ENCODE results near the gene OLFM2. TPM values are rescaled to one million over a fixed set of nuclear protein-coding genes. Genes with fewer than 3 reads are reported as not detected.
A peak's percentile ranks its signal among the peaks of the same experiment; 100 is the strongest.
"Not testable (repeated sequence)": the region's sequence is repeated elsewhere in the genome, so short reads cannot be mapped to it uniquely, and the experiment has no call there.

Gene OLFM2
- total RNA-seq, 1 experiment from 2014 or later: 14.6 TPM

DNA sequence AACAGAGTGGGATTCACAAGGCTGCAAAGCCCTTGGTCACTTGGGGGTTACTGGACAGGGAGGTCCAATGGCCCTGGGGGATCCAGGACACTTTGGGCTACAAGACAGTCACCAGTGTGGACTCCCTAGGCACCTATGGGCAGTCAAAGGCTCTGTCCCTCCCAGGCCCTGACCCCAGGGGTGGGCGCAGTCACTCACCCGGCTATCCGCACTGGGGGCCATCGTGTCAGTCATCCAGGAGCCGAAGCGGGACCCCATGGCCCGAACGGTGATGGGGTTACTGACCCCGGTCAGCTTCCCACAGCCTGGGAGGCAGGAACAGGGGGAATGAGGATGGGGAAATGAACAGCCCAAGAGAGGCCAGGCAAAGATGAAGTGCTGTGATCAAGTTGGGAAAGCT, 79.7 kb downstream of the OLFM2 start:
- no peak for DNase-seq (ENCODE audit: low read depth, low spot score)
- in situ Hi-C loops (cut with HindIII; ENCODE audit: low pct_unique_long_range_greater_than_20kb, low sequenced_read_pairs): no loop called here

DNA sequence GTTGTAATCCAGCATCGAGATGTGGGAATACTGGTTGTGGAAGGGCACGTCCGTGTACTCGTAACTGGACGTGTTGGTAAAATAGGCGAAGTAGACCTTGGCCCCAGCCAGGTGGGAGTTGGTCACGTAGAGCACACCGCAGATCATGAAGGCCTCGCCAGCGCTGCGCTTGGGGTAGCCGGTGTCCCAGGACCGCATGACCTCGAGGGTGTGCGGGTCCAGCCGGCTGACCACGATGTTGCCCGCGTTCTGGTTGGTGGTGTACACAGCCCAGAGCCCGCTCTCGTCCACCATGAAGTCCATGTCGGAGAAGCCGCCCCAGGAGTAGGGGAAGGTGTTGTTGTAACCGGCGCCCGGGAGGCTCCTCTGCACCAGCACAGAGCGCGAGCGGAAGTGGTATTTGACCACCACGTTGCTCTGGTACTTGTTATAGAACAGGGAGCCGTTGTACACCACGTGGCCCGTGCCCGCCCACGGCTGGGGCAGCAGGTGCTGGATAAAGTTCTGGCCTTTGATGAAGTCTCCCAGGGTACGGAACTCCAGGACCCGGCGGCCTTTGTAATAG, 82.0 kb downstream of the OLFM2 start:
- in situ Hi-C loops (cut with HindIII; ENCODE audit: low pct_unique_long_range_greater_than_20kb, low sequenced_read_pairs): no loop called here
- DNase-seq (ENCODE audit: low read depth, low spot score): no peak

GRCh38 chr19:9850235-9850959, 85.9 kb downstream of the OLFM2 start:
- in situ Hi-C loops (cut with HindIII; ENCODE audit: low pct_unique_long_range_greater_than_20kb, low sequenced_read_pairs): no loop called here
- DNase-seq (ENCODE audit: low read depth, low spot score): no peak

GRCh38 chr19:9849791-9850190, 86.5 kb downstream of the OLFM2 start:
- DNase-seq (ENCODE audit: low read depth, low spot score): no peak
- in situ Hi-C loops (cut with HindIII; ENCODE audit: low pct_unique_long_range_greater_than_20kb, low sequenced_read_pairs): no loop called here

- no peak for DNase-seq (ENCODE audit: low read depth, low spot score)
- in situ Hi-C loops (cut with HindIII; ENCODE audit: low pct_unique_long_range_greater_than_20kb, low sequenced_read_pairs): no loop called here
These were observed 87.6 kb downstream of the OLFM2 start for GRCh38 chr19:9848762-9849161.

DNA sequence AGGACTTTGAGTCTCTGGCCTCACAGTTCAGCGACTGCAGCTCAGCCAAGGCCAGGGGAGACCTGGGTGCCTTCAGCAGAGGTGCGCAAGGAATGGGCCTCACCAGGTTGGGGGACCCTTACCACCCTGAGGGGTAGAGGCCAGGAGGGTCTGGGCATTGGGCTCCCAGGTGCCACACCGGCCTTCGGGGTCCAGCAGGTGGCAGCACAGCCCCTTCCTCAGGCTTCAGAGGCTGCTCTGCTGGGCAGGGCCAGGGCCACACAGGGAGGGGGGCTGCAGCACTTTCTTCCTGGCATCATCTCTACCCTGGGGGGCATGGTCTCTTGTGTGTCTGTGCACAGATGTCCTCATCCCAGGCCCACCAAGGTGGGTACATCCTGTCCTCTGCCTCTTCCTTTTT, 88.3 kb downstream of the OLFM2 start:
- DNase-seq (ENCODE audit: low read depth, low spot score): peak; percentile 16
- in situ Hi-C loops (cut with HindIII; ENCODE audit: low pct_unique_long_range_greater_than_20kb, low sequenced_read_pairs): no loop called here

DNA sequence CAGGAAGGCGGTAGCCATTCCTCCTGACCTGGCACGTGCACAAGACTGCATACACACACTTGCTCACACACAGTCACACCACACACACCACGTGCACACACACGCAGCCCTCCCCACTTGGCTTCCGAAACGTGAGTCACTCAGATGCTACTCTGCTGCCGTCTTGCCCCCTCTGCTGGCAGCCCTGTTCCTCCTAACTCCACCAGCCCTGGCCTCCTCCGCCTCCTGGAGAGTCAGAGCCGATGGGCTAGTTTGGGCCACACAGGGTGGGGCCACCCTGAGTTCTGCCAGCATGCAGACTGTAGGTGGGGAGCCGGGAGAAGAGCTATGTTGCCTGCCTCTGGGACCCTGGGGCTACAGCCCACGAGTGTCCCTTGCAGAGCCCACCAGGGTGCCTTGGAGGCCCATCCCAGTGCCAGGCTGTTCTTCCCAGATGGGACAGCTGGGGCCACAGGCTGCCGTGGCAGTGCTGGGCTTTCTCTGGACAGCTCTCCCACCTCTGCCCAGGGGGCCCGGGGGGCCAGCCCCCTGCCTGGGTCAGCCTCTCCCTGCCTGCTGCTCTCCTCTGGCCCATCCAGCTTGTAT, 89.1 kb downstream of the OLFM2 start:
- peak; percentile 69 for DNase-seq (ENCODE audit: low read depth, low spot score)

DNA sequence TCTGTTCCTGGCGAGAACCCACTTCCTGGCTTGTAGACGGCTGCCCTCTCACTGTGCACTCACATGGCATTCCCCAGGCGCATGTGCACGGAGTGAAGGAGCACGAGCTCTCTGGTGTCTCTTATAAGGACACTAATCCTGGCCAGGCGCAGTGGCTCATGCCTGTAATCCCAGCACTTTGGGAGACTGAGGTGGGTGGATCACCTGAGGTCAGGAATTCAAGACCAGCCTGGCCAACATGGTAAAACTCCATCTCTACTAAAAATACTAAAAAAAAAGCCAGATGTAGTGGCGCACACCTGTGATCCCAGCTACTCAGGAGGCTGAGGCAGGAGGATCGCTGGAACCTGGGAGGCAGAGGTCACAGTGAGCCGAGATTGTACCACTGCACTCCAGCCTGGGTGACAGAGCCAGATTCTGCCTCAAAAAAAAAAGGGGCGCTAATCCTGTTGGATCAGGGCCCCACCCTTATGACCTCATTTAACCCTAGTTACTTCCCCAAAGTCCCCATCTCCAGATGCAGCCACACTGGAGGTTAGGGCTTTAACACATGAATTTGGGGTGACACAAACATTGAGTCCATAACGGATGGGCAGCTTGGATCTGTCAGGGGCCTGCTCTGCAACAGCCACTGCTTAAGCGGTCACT, 92.6 kb downstream of the OLFM2 start:
- DNase-seq (ENCODE audit: low read depth, low spot score); in situ Hi-C loops (cut with HindIII; ENCODE audit: low pct_unique_long_range_greater_than_20kb, low sequenced_read_pairs): not testable (repeated sequence)

More for the DNA sequence above, 89.1 kb downstream of the OLFM2 start:
- in situ Hi-C loops (cut with HindIII; ENCODE audit: low pct_unique_long_range_greater_than_20kb, low sequenced_read_pairs): no loop called here

DNA sequence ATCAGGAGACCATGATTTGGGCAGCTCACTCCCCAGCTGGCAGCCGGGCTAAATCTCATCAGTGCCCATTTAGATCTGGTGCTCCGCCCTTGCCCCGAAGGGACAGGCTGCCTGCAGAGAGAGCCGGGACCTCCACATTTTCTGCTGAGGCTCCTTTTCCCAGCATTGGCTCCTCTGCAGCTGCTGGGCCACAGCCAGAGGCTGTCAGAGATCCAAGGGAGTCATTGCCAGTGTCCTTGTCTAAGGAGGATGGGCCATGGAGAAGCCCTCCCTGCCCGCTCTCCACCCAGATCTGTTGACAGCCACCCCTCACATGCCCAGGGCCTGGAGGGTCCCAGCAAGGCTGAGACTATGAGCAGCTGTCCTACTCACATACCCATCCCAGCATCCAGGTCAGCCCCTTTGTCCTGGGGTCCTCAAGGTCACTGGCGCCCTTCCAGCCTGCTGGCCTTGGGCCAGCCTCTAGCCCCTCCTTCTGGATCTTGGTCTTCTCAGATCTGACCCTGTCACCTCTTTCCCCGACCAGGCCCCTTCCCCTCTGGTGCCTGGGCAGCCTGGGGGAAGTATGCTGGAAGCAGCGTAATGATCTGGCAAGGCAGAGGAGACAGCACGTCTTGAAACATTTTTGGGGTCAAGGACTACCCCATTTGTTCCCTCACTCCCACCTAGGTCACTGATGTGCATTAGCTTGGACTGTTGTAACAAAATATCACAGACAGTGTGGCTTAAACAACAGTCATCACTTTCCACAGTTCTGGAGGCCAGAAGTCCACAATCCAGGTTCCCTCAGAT, 93.3 kb downstream of the OLFM2 start:
- in situ Hi-C loops (cut with HindIII; ENCODE audit: low pct_unique_long_range_greater_than_20kb, low sequenced_read_pairs): no loop called here
- DNase-seq (ENCODE audit: low read depth, low spot score): no peak

- in situ Hi-C loops (cut with HindIII; ENCODE audit: low pct_unique_long_range_greater_than_20kb, low sequenced_read_pairs): no loop called here
- no peak for DNase-seq (ENCODE audit: low read depth, low spot score)
These were observed 96.9 kb downstream of the OLFM2 start for GRCh38 chr19:9839415-9839814.

DNA sequence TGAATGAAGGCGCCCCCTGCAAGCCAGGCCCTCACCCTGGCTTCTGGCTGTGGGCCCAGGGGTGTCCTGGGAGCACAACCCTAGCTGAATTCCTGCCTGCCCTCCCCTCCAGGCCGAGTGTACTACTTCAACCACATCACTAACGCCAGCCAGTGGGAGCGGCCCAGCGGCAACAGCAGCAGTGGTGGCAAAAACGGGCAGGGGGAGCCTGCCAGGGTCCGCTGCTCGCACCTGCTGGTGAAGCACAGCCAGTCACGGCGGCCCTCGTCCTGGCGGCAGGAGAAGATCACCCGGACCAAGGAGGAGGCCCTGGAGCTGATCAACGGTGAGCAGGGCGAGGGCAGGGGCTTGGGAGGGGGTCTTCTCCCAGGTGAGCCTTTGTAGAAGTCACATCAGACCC, 98.0 kb downstream of the OLFM2 start:
- in situ Hi-C loops (cut with HindIII; ENCODE audit: low pct_unique_long_range_greater_than_20kb, low sequenced_read_pairs): no loop called here
- DNase-seq (ENCODE audit: low read depth, low spot score): no peak

DNA sequence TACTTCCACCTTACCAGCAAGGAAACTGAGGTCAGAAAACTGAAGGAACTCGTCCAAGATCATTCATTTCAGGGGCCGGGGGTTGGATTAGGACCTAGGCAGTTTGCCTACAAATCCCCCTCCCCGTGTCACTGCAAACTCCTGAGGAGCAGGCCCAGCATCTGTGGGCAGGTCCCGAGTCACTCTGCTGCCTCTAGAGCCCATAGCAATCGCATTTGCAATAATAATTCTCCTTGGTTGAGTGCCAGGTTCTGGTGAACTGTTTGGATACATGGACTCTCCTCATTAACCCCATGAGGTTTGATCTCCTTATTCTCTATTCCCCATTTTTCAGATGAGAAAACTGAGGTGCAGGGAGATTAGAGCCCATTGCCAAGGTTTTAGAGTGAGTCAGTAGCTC, 100.3 kb downstream of the OLFM2 start:
- no peak for DNase-seq (ENCODE audit: low read depth, low spot score)
- in situ Hi-C loops (cut with HindIII; ENCODE audit: low pct_unique_long_range_greater_than_20kb, low sequenced_read_pairs): no loop called here

DNA sequence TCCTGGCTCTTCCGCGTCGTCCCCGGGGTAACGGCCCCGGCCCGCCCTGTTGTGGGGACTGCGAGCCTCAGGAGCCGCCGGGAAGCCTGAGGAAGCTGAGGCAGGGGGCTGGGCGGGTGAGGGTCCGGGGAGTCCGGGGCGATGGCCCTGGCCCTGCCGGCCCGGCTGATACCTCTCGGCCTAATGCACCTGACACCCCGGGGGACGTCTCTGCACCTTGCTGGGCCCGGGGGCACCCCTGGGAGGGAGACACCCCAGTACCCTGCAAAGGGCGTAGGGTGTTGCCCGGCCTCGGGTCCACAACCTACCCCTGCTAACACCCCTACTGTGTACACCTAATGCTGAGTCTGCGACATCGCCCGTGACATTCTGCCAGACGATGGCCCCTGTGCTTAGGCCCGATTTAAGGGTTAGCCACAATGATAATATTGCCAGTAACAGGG, 100.8 kb downstream of the OLFM2 start:
- in situ Hi-C loops (cut with HindIII; ENCODE audit: low pct_unique_long_range_greater_than_20kb, low sequenced_read_pairs): no loop called here
- no peak for DNase-seq (ENCODE audit: low read depth, low spot score)

- peak; percentile 97 for DNase-seq (ENCODE audit: low read depth, low spot score)
- in situ Hi-C loops (cut with HindIII; ENCODE audit: low pct_unique_long_range_greater_than_20kb, low sequenced_read_pairs): no loop called here
These were observed 101.4 kb downstream of the OLFM2 start, which contains the start of gene PIN1 for GRCh38 chr19:9834726-9835506. TSS of gene PIN1 (plus strand) at chr19:9835318. CDS start at chr19:9835345, 27 bp downstream.

GRCh38 chr19:9834307-9834725, 102.0 kb downstream of the OLFM2 start:
- no peak for DNase-seq (ENCODE audit: low read depth, low spot score)
- in situ Hi-C loops (cut with HindIII; ENCODE audit: low pct_unique_long_range_greater_than_20kb, low sequenced_read_pairs): no loop called here

DNA sequence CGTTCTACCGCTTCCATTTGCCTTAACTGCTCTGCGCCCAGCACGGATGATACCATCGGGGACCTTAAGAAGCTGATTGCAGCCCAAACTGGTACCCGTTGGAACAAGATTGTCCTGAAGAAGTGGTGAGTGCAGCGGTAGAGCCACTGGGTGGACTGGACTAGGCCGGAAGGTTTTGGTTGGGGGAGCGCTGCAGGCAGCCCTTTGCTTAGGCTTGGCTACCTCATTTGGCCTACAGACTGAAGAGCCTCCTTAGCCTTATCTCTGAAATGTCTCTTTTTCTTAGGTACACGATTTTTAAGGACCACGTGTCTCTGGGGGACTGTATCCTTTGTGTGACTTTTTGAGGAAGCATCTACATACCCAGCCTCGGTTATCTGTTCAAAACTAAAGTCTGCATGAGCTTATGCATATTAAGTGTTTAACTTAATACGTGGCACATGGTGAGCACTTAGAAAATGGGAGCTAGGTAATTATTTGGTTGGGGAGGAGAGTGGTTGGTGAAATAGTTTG, 107.7 kb downstream of the OLFM2 start:
- in situ Hi-C loops (cut with HindIII; ENCODE audit: low pct_unique_long_range_greater_than_20kb, low sequenced_read_pairs): no loop called here

More for the DNA sequence above, 107.7 kb downstream of the OLFM2 start:
- no peak for DNase-seq (ENCODE audit: low read depth, low spot score)
